ENCODE data around the gene L3MBTL4.

Gene L3MBTL4

DNA sequence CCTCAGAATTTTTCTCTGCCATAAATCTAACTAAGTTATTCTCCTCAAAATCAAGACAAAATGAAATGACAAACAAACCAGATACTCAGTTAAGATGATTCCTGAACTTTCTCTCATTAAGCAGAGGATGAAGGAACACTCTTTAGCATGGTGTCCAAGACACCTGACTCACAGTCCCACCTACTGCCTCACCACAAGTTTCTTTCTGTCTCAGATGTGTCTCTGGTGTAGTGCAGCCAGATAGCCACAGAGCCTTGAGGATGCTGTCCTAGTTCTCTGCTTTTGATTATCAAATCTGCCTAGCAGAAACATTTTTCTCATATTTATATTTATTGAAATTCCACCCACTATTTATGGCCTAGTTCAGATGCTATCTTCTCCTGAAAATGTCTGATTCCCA is 415.8 kb downstream of the L3MBTL4 start:
- DNase-seq: no peak
- Histone ChIP-seq H3K27me3 (replicated peaks) (no peaks in the 10 kb centered on the region), H3K4me3 (ENCODE audit: low read depth, low read length) (no peak overlapping the region), H3K36me3 (replicated peaks) (no peaks in the 10 kb centered on the region), H3K27ac (no peak overlapping the region)
- TF ChIP-seq, protein P1, sequence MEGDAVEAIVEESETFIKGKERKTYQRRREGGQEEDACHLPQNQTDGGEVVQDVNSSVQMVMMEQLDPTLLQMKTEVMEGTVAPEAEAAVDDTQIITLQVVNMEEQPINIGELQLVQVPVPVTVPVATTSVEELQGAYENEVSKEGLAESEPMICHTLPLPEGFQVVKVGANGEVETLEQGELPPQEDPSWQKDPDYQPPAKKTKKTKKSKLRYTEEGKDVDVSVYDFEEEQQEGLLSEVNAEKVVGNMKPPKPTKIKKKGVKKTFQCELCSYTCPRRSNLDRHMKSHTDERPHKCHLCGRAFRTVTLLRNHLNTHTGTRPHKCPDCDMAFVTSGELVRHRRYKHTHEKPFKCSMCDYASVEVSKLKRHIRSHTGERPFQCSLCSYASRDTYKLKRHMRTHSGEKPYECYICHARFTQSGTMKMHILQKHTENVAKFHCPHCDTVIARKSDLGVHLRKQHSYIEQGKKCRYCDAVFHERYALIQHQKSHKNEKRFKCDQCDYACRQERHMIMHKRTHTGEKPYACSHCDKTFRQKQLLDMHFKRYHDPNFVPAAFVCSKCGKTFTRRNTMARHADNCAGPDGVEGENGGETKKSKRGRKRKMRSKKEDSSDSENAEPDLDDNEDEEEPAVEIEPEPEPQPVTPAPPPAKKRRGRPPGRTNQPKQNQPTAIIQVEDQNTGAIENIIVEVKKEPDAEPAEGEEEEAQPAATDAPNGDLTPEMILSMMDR (IDR thresholded peaks at IDR 0.05; ENCODE audit: low read depth, low read length, missing control alignments): no peak
- in situ Hi-C loops (cut with HindIII; ENCODE audit: low pct_ligation_motif_present, low sequenced_read_pairs): no loop called here

- no peaks in the 10 kb centered on the region for H3K27me3 ChIP-seq (replicated peaks)
- no peak for DNase-seq
- TF ChIP-seq, protein P1 (IDR thresholded peaks at IDR 0.05; ENCODE audit: low read depth, low read length, missing control alignments): no peak
- no peak overlapping the region for H3K27ac ChIP-seq
- no peak overlapping the region for H3K4me3 ChIP-seq (ENCODE audit: low read depth, low read length)
- in situ Hi-C loops (cut with HindIII; ENCODE audit: low pct_ligation_motif_present, low sequenced_read_pairs): no loop called here
- H3K36me3 ChIP-seq (replicated peaks): no peaks in the 10 kb centered on the region
Measured at GRCh38 chr18:5998166-5998881, 416.4 kb downstream of the L3MBTL4 start.

GRCh38 chr18:5997361-5997760 is 417.4 kb downstream of the L3MBTL4 start:
- TF ChIP-seq, protein P1 (IDR thresholded peaks at IDR 0.05; ENCODE audit: low read depth, low read length, missing control alignments): no peak
- DNase-seq: no peak
- no peak overlapping the region for H3K4me3 ChIP-seq (ENCODE audit: low read depth, low read length)
- H3K27me3 ChIP-seq (replicated peaks): no peaks in the 10 kb centered on the region
- in situ Hi-C loops (cut with HindIII; ENCODE audit: low pct_ligation_motif_present, low sequenced_read_pairs): no loop called here
- no peak overlapping the region for H3K27ac ChIP-seq
- H3K36me3 ChIP-seq (replicated peaks): no peaks in the 10 kb centered on the region

DNA sequence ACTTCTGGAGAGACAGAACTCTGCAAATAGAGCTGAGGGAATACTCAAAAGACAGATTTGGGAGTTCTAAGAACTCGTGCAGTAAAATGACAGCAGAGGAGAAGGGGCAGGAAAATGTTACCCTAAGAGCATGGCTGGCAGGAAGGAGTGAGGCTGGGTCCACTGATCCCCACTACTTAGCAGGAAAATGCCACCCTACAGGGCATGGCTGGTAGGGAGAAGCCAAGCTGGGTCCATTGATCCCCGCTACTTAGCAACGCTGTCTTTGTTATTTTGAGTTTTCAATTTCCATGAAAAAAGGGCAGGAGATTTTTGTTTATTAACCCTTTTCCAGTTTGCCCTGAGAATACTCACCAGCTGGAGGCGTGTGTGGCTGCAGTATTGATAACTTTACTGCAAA is 419.1 kb downstream of the L3MBTL4 start:
- in situ Hi-C loops (cut with HindIII; ENCODE audit: low pct_ligation_motif_present, low sequenced_read_pairs): no loop called here
- Histone ChIP-seq H3K36me3 (replicated peaks) (no peaks in the 10 kb centered on the region), H3K27me3 (replicated peaks) (no peaks in the 10 kb centered on the region), H3K4me3 (ENCODE audit: low read depth, low read length) (no peak overlapping the region), H3K27ac (no peak overlapping the region)
- DNase-seq: no peak
- TF ChIP-seq, protein P1 (IDR thresholded peaks at IDR 0.05; ENCODE audit: low read depth, low read length, missing control alignments): no peak

DNA sequence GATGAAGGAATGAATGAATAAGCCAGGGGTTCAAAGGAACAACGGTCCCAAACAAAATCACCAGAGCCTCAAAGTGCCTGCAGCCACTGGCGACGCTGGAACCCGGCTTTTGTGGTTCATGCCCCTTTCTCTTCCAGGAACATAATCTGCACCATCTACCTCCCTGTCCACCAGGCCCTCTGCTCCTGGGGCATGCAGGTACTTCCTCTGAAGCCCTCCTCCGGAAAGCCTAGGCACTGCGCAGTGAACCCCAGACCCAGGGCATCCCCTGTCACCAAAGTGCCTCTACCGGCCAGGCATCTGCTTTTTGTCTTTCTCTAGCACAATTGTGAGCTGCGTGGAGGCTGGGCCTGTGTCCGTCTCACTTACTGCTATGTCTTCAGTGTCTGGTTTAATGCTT is 420.8 kb downstream of the L3MBTL4 start:
- no peaks in the 10 kb centered on the region for H3K36me3 ChIP-seq (replicated peaks)
- TF ChIP-seq, protein P1 (IDR thresholded peaks at IDR 0.05; ENCODE audit: low read depth, low read length, missing control alignments): no peak
- no peak overlapping the region for H3K27ac ChIP-seq
- in situ Hi-C loops (cut with HindIII; ENCODE audit: low pct_ligation_motif_present, low sequenced_read_pairs): no loop called here
- no peaks in the 10 kb centered on the region for H3K27me3 ChIP-seq (replicated peaks)
- DNase-seq: no peak
- no peak overlapping the region for H3K4me3 ChIP-seq (ENCODE audit: low read depth, low read length)

DNA sequence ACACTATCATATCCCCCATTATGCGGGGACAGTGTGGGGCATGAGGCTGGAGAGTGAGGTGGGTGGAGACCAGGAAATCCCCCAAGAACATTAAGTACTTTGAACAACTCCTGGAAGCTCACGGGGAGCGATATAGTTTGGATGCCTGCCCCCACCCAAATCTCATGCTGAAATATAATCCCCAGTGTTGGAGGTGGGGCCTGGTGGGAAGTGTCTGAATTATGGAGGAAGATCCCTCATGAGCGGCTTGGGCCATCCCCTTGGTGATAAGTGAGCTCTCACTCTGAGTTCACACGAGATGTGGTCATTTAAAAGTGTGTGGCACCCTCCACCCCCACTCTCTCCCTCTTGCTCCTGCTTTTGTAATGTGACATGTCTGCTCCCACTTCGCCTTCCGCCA is 422.3 kb downstream of the L3MBTL4 start:
- DNase-seq: no peak
- in situ Hi-C loops (cut with HindIII; ENCODE audit: low pct_ligation_motif_present, low sequenced_read_pairs): no loop called here
- Histone ChIP-seq H3K4me3 (ENCODE audit: low read depth, low read length) (no peak overlapping the region), H3K27me3 (replicated peaks) (no peaks in the 10 kb centered on the region), H3K27ac (no peak overlapping the region), H3K36me3 (replicated peaks) (no peaks in the 10 kb centered on the region)
- TF ChIP-seq, protein P1 (IDR thresholded peaks at IDR 0.05; ENCODE audit: low read depth, low read length, missing control alignments): no peak
